ENCODE measurements around the gene SLC22A5. TPM values are rescaled to one million over a fixed set of nuclear protein-coding genes. Genes with fewer than 3 reads are reported as not detected.

SLC22A5 gene
- total and polyA plus RNA-seq, 2 experiments from 2014 or later = 14.7 to 20.8 TPM

DNA sequence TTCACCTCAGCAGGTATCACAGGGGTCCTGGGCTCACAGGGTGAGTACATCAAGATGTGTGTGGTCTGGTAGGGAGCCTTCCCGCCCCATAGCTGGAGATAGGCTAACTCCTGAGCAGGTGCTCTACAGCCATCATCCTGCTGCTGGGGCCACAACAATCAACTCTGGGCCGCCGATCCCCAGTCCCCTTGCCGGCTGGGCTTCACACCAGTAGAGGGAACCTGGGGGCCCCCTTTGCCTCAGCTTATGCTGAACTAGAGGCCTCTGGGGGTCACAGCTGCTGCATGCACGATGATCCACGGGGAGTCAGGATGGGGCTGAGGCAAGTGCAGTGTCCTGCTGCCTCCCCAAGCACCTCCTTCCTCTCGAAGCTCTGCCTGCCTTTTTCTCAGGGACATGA lies 74.6 kb downstream of the SLC22A5 start:
- Histone ChIP-seq H3K36me3 (replicated peaks; ENCODE audit: insufficient read depth, low read depth) (no peaks in the 10 kb centered on the region), H4K20me1 (ENCODE audit: insufficient read depth, poor library complexity, severe bottlenecking) (no peaks in the 10 kb centered on the region), H2AFZ (no peak overlapping the region), H3K4me1 (ENCODE audit: insufficient read depth) (no peaks in the 10 kb centered on the region), H3K27me3 (no peaks in the 10 kb centered on the region), H3K9me3 (ENCODE audit: low read depth) (no peaks in the 10 kb centered on the region), H3K4me2 (no peak overlapping the region), H3K27ac (no peak overlapping the region), H3K9me2 (replicated peaks; ENCODE audit: insufficient read depth) (no peaks in the 10 kb centered on the region), H3K4me3 (no peak overlapping the region), H3K79me2 (no peaks in the 10 kb centered on the region)
- TF ChIP-seq, protein P1, sequence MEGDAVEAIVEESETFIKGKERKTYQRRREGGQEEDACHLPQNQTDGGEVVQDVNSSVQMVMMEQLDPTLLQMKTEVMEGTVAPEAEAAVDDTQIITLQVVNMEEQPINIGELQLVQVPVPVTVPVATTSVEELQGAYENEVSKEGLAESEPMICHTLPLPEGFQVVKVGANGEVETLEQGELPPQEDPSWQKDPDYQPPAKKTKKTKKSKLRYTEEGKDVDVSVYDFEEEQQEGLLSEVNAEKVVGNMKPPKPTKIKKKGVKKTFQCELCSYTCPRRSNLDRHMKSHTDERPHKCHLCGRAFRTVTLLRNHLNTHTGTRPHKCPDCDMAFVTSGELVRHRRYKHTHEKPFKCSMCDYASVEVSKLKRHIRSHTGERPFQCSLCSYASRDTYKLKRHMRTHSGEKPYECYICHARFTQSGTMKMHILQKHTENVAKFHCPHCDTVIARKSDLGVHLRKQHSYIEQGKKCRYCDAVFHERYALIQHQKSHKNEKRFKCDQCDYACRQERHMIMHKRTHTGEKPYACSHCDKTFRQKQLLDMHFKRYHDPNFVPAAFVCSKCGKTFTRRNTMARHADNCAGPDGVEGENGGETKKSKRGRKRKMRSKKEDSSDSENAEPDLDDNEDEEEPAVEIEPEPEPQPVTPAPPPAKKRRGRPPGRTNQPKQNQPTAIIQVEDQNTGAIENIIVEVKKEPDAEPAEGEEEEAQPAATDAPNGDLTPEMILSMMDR (IDR thresholded peaks at IDR 0.05; ENCODE audit: poor library complexity) = no peak
- no peak for TF ChIP-seq EZH2phosphoT487 (IDR thresholded peaks at IDR 0.05; ENCODE audit: low read depth, severe bottlenecking, unreplicated experiment)
- TF ChIP-seq EZH2 (IDR thresholded peaks at IDR 0.05; ENCODE audit: borderline replicate concordance) = no peak
- WGBS (ENCODE audit: low lambda C conversion rate, missing lambda C conversion rate) = 89% methylated on average over 7 of the region's 7 CpGs
- no peak for DNase-seq (ENCODE audit: low spot score)

Small RNA genes within 50 kb of the gene (microRNA-seq; reads per million reads assigned to microRNA genes)
- 2.7 reads per million for gene MIR3936

Small RNA genes within 50 kb of the gene (small RNA-seq; reads per million reads assigned to genes)
- gene MIR3936 = 0.12 reads per million

Other genes with a start within 250 kb of the SLC22A5 start
- gene P4HA2, start 141.9 kb upstream of the SLC22A5 start, total RNA-seq = 139 and 140 TPM in 2 replicates
- 217 and 246 TPM in 2 replicates for gene P4HA2, start 141.9 kb upstream of the SLC22A5 start, polyA plus RNA-seq
- gene PDLIM4, start 112.0 kb upstream of the SLC22A5 start, total RNA-seq = 7.3 and 16.4 TPM in 2 replicates
- gene PDLIM4, start 112.0 kb upstream of the SLC22A5 start, polyA plus RNA-seq = 102 and 125 TPM in 2 replicates
- 1.4 and 2.5 TPM in 2 replicates for gene SLC22A4, start 75.3 kb upstream of the SLC22A5 start, total RNA-seq
- 3.3 and 4.9 TPM in 2 replicates for gene SLC22A4, start 75.3 kb upstream of the SLC22A5 start, polyA plus RNA-seq
- gene IRF1, start 121.1 kb downstream of the SLC22A5 start, total RNA-seq = 25.6 and 30.9 TPM in 2 replicates
- 35.8 and 44.8 TPM in 2 replicates for gene IRF1, start 121.1 kb downstream of the SLC22A5 start, polyA plus RNA-seq
- gene IL5, start 173.8 kb downstream of the SLC22A5 start, total RNA-seq = not detected in 2 replicates
- not detected in 2 replicates for gene IL5, start 173.8 kb downstream of the SLC22A5 start, polyA plus RNA-seq
- 28.1 and 33.4 TPM in 2 replicates for gene RAD50, start 187.3 kb downstream of the SLC22A5 start, total RNA-seq
- gene RAD50, start 187.3 kb downstream of the SLC22A5 start, polyA plus RNA-seq = 27.0 and 34.3 TPM in 2 replicates

Data from hepatocyte (in vitro differentiated cells).